ENCODE measurements around the gene MAML2.

MAML2 gene

DNA sequence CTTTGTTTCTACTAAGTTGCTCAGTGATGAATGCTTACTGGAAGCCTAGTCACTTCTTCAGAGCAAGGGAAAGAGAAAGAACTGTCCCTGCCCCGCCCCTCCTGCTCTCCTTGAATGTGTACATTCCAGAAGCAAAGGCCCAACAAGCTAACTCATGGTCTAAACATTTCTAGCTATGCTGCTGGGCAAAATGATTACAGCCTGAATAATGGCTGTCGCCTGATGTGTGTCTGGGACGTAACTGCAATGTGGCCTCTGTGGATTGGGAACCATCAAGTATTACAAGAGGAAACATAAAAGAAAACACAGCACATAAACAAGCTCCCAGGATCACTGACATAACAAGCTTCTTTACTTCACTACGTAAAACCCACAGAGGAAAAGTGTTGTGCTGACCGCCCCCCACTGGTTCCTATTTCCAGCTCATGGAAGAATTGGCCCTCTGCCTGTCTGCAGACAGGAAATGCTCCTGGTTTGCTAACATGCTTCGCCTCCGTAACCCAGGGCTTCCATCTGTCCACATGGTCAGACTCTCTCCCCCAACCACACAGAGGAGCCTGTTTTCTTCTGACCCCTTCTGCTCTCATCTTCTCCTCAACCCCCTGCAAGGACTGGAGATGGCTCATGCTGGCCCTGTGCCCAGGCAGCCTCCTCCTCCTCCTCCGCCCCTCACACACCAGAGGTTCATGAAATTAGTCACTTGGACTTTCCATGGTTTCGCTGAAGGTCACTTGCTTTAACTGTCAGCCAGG lies 187.2 kb downstream of the MAML2 start:
- Histone ChIP-seq H3K9ac (no peak overlapping the region), H3K27me3 (no peaks in the 10 kb centered on the region), H3K4me1 (peaks cover 23% of the 10 kb centered on the region), H4K20me1 (no peaks in the 10 kb centered on the region), H3K4me2 (peak overlapping the region; percentile 55), H3K4me3 (no peak overlapping the region), H3K36me3 (no peaks in the 10 kb centered on the region), H3K27ac (0 out of 2 replicates have a peak overlapping the region, but pooled peaks have one; percentile 18), H3K9me3 (no peaks in the 10 kb centered on the region)
- no peak for TF ChIP-seq Cebpa-rat (IDR thresholded peaks at IDR 0.05)

DNA sequence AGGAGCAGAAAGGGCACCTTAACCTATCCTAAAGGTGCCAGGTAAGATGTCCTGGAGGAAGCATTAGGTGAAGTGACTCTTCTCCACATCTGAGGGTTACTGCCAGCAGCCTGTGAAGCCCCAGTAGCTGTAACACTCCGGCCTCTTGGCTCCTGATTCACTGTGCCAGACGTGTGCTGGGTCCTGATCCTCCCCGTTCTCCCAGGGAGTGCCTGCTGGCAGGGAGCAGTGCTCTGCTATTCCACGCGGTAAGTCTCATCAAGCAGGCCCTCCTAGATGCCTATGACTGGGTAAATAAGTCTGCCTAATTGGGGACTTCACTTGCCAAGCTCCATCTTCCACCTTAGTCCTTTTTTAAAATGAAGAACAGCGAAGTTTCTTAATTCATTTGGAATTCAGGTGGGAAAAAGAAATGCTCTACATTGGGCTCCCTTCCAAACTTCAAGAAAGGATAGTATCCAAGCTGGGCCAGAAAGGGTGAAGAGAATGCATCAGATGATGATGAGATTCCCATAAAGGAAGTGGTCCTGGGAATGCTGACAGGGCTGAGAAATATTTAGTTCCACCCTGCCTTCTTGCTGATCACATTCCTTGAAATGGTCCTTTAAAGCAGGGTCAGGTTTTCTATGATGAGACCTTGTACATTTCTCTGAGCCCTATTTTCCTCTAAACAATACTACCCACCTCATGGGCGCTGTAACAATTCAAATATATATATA lies 188.0 kb downstream of the MAML2 start:
- H4K20me1 ChIP-seq = no peaks in the 10 kb centered on the region
- H3K4me3 ChIP-seq = no peak overlapping the region
- peaks cover 23% of the 10 kb centered on the region for H3K4me1 ChIP-seq
- TF ChIP-seq Cebpa-rat (IDR thresholded peaks at IDR 0.05) = no peak
- H3K9ac ChIP-seq = no peak overlapping the region
- H3K27me3 ChIP-seq = no peaks in the 10 kb centered on the region
- H3K9me3 ChIP-seq = no peaks in the 10 kb centered on the region
- no peak overlapping the region for H3K27ac ChIP-seq
- no peak overlapping the region for H3K4me2 ChIP-seq
- H3K36me3 ChIP-seq = no peaks in the 10 kb centered on the region

DNA sequence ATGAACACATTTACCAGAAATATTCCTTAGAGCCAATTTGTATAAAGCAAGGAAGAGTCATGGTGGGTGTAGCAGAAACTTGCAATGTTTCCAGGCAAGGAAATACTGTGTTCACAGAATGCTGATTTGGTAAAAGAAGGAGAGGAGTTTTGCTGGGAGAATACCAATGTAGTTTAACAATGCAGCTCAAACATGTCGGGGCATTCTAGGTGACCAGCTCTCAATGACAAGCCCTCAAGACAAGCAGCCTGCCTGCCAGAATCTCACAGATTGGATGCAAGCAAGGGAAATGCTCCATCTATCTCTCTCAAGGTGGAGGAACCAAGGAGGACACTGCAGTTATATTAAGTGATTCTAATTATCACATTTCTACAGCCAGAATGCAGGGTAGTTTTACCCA lies 190.4 kb downstream of the MAML2 start:
- Histone ChIP-seq H3K9ac (no peak overlapping the region), H3K4me3 (no peak overlapping the region), H3K4me2 (no peak overlapping the region), H3K36me3 (no peaks in the 10 kb centered on the region), H3K27me3 (no peaks in the 10 kb centered on the region), H3K9me3 (no peaks in the 10 kb centered on the region), H3K27ac (no peak overlapping the region), H4K20me1 (no peaks in the 10 kb centered on the region), H3K4me1 (peaks cover 23% of the 10 kb centered on the region)
- no peak for TF ChIP-seq Cebpa-rat (IDR thresholded peaks at IDR 0.05)

DNA sequence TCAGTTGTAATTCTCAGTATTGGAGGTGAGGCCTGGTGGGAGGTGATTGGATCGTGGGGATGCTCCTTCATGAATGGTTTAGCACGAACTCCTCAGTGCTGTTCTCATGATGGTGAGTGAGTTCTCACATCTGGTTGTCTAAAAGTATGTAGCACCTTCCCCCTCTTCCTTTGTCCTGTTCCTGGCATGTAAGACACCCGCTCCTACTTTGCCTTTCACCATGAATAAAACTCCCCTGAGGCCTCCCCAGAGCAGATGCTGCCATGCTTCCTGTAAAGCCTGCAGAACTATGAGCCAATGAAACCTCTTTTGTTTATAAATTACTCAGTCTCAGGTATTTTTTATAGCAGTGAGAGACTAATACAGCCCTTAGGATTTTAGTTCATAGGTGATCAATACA lies 191.5 kb downstream of the MAML2 start:
- no peaks in the 10 kb centered on the region for H3K27me3 ChIP-seq
- H3K4me1 ChIP-seq = peaks cover 16% of the 10 kb centered on the region
- no peak overlapping the region for H3K4me3 ChIP-seq
- H3K4me2 ChIP-seq = peak overlapping the region; percentile 27; the same call in 1 of the 2 replicates
- H3K27ac ChIP-seq = no peak overlapping the region
- no peaks in the 10 kb centered on the region for H3K9me3 ChIP-seq
- H3K36me3 ChIP-seq = no peaks in the 10 kb centered on the region
- no peak overlapping the region for H3K9ac ChIP-seq
- H4K20me1 ChIP-seq = no peaks in the 10 kb centered on the region
- TF ChIP-seq Cebpa-rat (IDR thresholded peaks at IDR 0.05) = no peak

DNA sequence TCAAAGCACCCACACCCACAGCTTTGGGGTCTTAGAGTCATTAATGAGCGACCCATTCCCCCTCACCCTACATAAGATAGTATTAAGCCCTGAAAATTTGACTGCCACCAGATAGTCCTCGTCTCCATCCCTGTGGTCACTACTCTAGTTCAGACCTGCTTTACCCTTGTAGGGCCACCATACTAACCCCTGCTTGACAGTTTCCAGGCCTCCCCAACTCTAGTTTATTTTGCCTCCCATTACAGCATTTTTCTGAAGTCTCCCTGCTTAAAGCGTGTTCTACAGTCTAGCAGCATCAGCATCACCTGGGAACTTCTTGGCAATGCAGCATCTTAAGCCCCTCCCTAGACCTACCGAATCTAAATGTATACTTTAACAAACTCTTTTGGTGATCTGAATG lies 192.4 kb downstream of the MAML2 start:
- Histone ChIP-seq H4K20me1 (no peaks in the 10 kb centered on the region), H3K4me2 (no peak overlapping the region), H3K4me3 (no peak overlapping the region), H3K36me3 (no peaks in the 10 kb centered on the region), H3K4me1 (peaks cover 7% of the 10 kb centered on the region), H3K27me3 (no peaks in the 10 kb centered on the region), H3K9ac (no peak overlapping the region), H3K27ac (no peak overlapping the region), H3K9me3 (no peaks in the 10 kb centered on the region)
- no peak for TF ChIP-seq Cebpa-rat (IDR thresholded peaks at IDR 0.05)

DNA sequence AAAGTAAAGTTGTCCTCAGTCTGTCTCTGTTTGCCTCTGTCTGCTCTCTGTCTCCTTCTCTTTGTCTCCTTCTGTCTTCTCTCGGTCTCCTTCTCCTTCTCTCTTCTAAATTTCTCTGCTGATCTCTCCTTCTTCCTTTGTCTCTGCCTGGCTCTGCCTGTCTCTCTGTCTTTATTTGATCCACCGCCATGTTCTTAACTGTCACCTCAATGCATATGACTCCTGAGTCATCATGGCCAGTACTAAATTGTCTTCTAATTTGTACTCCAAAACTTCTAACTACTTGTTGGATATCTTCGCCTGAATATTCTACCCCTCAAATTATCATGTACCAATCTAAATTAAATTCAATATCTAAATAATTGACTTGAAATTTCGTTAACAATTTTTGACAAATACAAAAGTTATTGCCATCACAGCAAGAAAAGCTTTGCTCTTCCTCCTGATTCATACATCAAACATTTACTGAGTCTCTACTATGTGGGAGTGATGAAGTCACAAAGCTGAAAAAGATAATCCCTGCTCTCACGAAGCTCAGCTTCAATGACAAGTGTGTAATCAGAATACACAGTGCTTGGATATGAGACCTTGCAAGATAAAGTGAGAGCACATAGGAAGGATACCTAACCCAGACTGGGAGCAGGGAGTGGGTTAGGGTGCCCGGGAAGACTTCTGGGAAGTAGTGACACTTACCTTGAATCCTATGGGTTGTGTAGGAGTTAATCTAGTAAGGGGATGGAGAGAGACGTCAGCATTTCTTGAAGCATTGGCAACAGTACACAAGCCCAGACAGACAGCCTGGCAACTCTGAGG lies 193.0 kb downstream of the MAML2 start:
- no peak overlapping the region for H3K4me3 ChIP-seq
- H3K9ac ChIP-seq = no peak overlapping the region
- peaks cover 6% of the 10 kb centered on the region for H3K4me1 ChIP-seq
- TF ChIP-seq Cebpa-rat (IDR thresholded peaks at IDR 0.05) = no peak
- no peak overlapping the region for H3K27ac ChIP-seq
- no peaks in the 10 kb centered on the region for H3K9me3 ChIP-seq
- no peak overlapping the region for H3K4me2 ChIP-seq
- H3K36me3 ChIP-seq = no peaks in the 10 kb centered on the region
- H4K20me1 ChIP-seq = no peaks in the 10 kb centered on the region
- no peaks in the 10 kb centered on the region for H3K27me3 ChIP-seq

DNA sequence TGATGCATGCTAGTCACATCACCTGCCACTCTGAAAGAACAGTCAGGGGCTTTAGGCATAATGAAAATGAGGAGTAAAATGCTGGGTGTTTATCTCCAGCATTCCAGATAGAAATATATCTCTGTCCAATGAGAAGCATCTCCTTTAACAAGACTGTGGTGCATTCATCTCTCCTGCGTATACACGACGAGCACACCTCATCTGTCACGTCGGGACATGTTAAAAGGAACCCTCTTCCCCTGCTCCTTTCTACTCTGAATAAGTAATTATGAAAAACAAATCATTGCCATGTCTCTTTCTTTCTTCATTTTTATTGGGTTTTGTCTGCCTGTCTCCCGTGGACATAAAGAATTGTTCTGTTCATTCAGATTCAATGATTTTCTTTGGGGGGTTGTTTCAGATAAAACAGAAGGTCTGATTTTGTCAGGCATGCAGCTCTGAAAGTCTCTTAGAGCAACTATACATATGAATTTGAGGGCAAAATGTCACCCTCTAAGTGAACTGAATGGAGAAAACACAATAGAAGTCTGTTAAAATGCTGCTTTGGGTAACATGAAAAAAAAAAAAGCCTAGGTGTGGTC lies 195.0 kb downstream of the MAML2 start:
- TF ChIP-seq Cebpa-rat (IDR thresholded peaks at IDR 0.05) = no peak
- no peak overlapping the region for H3K27ac ChIP-seq

DNA sequence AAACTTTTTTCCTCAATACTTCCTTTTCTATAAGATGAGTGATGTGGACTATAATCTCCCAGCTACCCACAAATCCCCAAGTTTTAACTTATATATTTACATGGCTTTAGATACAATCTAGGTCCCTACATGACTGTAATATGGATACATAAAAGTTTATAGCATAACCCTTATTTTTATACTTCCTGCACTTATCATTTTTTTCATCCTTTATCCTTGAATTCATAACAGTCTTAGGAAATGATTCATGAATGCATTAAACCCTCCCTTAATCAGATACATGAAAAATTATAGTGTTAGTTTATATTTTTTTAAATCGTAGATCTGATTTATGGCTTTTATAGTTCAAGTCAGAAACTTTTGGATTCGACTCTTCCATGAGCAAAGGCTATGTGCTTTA lies 195.8 kb downstream of the MAML2 start:
- no peaks in the 10 kb centered on the region for H3K27me3 ChIP-seq
- TF ChIP-seq Cebpa-rat (IDR thresholded peaks at IDR 0.05) = no peak
- peaks cover 6% of the 10 kb centered on the region for H3K4me1 ChIP-seq
- no peaks in the 10 kb centered on the region for H4K20me1 ChIP-seq
- H3K4me3 ChIP-seq = no peak overlapping the region
- no peaks in the 10 kb centered on the region for H3K9me3 ChIP-seq
- no peaks in the 10 kb centered on the region for H3K36me3 ChIP-seq
- no peak overlapping the region for H3K4me2 ChIP-seq
- H3K9ac ChIP-seq = no peak overlapping the region
- no peak overlapping the region for H3K27ac ChIP-seq

More for the DNA sequence above, 195.0 kb downstream of the MAML2 start:
- no peak overlapping the region for H3K4me2 ChIP-seq
- peaks cover 6% of the 10 kb centered on the region for H3K4me1 ChIP-seq
- H3K27me3 ChIP-seq = no peaks in the 10 kb centered on the region
- H3K36me3 ChIP-seq = no peaks in the 10 kb centered on the region
- H3K9me3 ChIP-seq = no peaks in the 10 kb centered on the region
- no peaks in the 10 kb centered on the region for H4K20me1 ChIP-seq
- H3K9ac ChIP-seq = no peak overlapping the region
- H3K4me3 ChIP-seq = no peak overlapping the region

DNA sequence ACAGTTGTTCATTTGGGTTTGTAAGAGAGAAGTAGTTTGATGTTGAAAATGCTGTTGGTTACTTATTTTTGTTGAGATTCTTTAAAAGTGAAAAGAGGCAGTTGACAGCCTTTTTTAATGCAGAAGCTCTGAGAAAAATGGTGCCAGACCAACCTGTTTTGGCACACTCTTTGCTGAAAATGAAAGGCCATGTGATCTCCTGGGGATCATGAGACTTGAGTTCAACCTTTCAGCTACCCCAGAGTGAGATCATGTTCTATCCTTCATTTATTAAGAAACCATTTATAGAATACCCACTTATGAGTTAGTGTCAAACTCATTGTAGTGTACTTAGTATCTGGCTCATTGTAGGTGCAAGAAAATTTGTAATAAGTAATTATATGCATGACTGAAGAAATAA lies 196.2 kb downstream of the MAML2 start:
- Histone ChIP-seq H3K27ac (no peak overlapping the region), H3K27me3 (no peaks in the 10 kb centered on the region), H3K4me1 (peaks cover 6% of the 10 kb centered on the region), H3K4me2 (no peak overlapping the region), H3K36me3 (no peaks in the 10 kb centered on the region), H3K9ac (no peak overlapping the region), H3K4me3 (no peak overlapping the region), H3K9me3 (no peaks in the 10 kb centered on the region), H4K20me1 (no peaks in the 10 kb centered on the region)
- no peak for TF ChIP-seq Cebpa-rat (IDR thresholded peaks at IDR 0.05)
